Psoas muscle (tissue), 8 donors: ENCODE data around the gene CHMP6. TPM values are rescaled to one million over a fixed set of nuclear protein-coding genes. Genes with fewer than 3 reads are reported as not detected.

Experiments used
- ATAC-seq, 4 donors: fragments of 200-7000 bp; cut with Tn5 transposase; one replicate each; pipeline ENCODE4 v1.9.1; 2020; ENCODE audit warnings: moderate library complexity in 3 of 4, mild to moderate bottlenecking in 2 of 4
- DNase-seq, 2 donors: peaks; one replicate each; pipeline ENCODE4 v3.0.0-alpha.2; 2020
- H3K27ac ChIP-seq: fragments of 200-600 bp; one replicate; pipeline ENCODE4 v1.8.0; 2022
- H3K27me3 ChIP-seq, 3 donors: fragments of 200-600 bp in 1 of 3; one replicate each; pipeline versions ENCODE4 v1.6.1 to v1.8.0; 2013 to 2022; ENCODE audit warnings: low read length in 2 of 3, mild to moderate bottlenecking in 2 of 3, moderate library complexity in 1 of 3; ENCODE audit not compliant: insufficient read depth in 3 of 3
- H3K36me3 ChIP-seq, 2 donors: fragments of 200-600 bp in 1 of 2; one replicate each; pipeline versions ENCODE4 v1.6.1 to v1.8.0; 2013 to 2022; ENCODE audit warnings: low read depth in 1 of 2, mild to moderate bottlenecking in 1 of 2, moderate library complexity in 1 of 2; ENCODE audit not compliant: insufficient read depth in 1 of 2
- H3K4me1 ChIP-seq: fragments of 200-600 bp; one replicate; pipeline ENCODE4 v1.8.0; 2022
- H3K4me3 ChIP-seq: fragments of 200-600 bp; one replicate; pipeline ENCODE4 v1.8.0; 2022; ENCODE audit warnings: mild to moderate bottlenecking
- H3K9me3 ChIP-seq: fragments of 200-600 bp; one replicate; pipeline ENCODE4 v1.8.0; 2022
- WGBS, 3 donors: extraction: QIAGEN DNeasy Blood & Tissue Kit; methylation state at CpG; one replicate each; pipeline versions ENCODE4 v1.1.6 to v1.1.7; 2013; 5-methylcytosine and 5-hydroxymethylcytosine counted together
- intact Hi-C, 2 donors: fragments of 100-400 bp; cut with DNase I; formaldehyde crosslinking; loops; one replicate each; pipeline versions ENCODE4 v1.11.0 to v1.14.2; 2022
- polyA plus RNA-seq, 3 donors: library from polyadenylated mRNA; stranded (reverse); fragments of 200-250 nt; gene quantifications; one replicate each; pipeline ENCODE4 v1.2.3, GENCODE V29; 2013
- total RNA-seq, 4 donors: library from RNA; stranded (reverse); fragmentation: NEBNext Ultra II Directional in 2 of 4; extraction: Animal tissue kit (Norgen Biotek cat#: 25700) in 2 of 4; gene quantifications; one replicate each; pipeline versions ENCODE4 v1.2.1 to v1.2.4, GENCODE V29; 2021 to 2023
- TF ChIP-seq, protein P1 (sequence below): fragments of 200-600 bp; IDR thresholded peaks from one replicate; pipeline ENCODE4 v1.8.0; 2022; ENCODE audit warnings: antibody characterized with exemption
- donor health status: healthy with polysubstance abuse.
- donor health status: DM: no; HTN: no; CAD: no; lungs with moderate emphysema.
- donor health status: Bipolar disorder and iron deficiency.
- donor health status: healthy.
- donor health status: DM: yes; HTN: yes; CAD: no.
- donor health status: DM: no; HTN: no; CAD: no.
- donor health status: DM: no; HTN: no; CAD: no.
- donor health status: DM: yes; HTN: yes; CAD: no.

CHMP6 gene
- total and polyA plus RNA-seq, 7 donors, result 32.0 to 53.2 (median 36.9) TPM

DNA sequence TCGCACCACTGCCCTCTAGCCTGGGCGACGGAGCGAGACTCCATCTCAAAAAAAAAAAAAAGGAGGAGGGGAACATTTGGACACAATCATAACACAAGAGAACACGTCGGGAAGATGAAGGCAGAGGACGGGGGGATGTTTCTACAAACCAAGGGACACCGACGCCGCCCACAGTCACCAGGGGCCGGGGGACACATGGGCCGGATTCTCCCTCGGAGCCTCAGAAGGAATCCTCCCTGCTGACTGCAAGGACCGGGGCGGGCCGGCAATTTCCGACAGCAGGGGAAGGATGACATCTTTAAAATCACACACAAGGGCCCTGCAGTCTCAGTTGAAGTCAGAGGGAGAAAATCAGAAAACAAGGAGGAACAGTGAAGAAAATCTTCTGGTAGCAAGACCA is 8.1 kb upstream of the CHMP6 start:
- no peaks in the 10 kb centered on the region for H3K9me3 ChIP-seq
- H3K27ac ChIP-seq, result no peak overlapping the region
- no peak for ATAC-seq
- peaks cover 4% of the 10 kb centered on the region for H3K4me1 ChIP-seq
- 81 to 88% (median 84%) methylated on average over 17 of the region's 17 CpGs for WGBS, 3 donors
- peak; percentile 6 to 46 for DNase-seq
- TF ChIP-seq, protein P1, sequence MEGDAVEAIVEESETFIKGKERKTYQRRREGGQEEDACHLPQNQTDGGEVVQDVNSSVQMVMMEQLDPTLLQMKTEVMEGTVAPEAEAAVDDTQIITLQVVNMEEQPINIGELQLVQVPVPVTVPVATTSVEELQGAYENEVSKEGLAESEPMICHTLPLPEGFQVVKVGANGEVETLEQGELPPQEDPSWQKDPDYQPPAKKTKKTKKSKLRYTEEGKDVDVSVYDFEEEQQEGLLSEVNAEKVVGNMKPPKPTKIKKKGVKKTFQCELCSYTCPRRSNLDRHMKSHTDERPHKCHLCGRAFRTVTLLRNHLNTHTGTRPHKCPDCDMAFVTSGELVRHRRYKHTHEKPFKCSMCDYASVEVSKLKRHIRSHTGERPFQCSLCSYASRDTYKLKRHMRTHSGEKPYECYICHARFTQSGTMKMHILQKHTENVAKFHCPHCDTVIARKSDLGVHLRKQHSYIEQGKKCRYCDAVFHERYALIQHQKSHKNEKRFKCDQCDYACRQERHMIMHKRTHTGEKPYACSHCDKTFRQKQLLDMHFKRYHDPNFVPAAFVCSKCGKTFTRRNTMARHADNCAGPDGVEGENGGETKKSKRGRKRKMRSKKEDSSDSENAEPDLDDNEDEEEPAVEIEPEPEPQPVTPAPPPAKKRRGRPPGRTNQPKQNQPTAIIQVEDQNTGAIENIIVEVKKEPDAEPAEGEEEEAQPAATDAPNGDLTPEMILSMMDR, result no peak
- intact Hi-C loops, result loop anchor here in 1 of 2 donors (5.0 kb wide), 1 partner anchor 116 kb away; no protein-coding TSS in a partner anchor
- no peak overlapping the region for H3K4me3 ChIP-seq
- peaks cover 0 to 7% (median 3%) of the 10 kb centered on the region in 3 donors for H3K27me3 ChIP-seq
- H3K36me3 ChIP-seq, result no peaks in the 10 kb centered on the region

DNA sequence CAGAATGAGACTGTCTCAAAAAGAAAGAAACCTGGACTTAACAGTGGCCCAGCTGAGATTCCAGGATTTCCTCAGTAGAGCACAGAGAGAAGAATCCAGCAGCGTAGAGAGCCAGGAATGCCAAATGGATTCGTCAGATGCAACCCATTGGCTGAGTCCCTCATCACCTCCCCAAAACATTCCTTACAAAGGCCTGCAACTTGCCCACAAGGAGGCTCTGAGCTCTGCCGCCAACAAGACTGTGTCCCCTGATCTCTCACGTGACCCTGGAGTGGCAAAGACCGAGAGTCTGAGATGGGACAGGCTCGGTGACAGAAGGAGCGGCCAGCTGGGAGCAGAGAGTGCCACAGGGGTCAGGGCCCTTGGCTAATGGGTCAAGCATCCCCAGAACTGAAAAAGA is 6.9 kb upstream of the CHMP6 start:
- intact Hi-C loops, result loop anchor here in 1 of 2 donors (5.0 kb wide), 1 partner anchor 117 kb away; no protein-coding TSS in a partner anchor
- TF ChIP-seq, protein P1, result no peak
- ATAC-seq (peak; percentile 16 to 49 (median 38)), DNase-seq (peak; percentile 28 to 48)
- Histone ChIP-seq H3K9me3 (no peaks in the 10 kb centered on the region), H3K27ac (no peak overlapping the region), H3K36me3 (no peaks in the 10 kb centered on the region), H3K4me1 (peaks cover 8% of the 10 kb centered on the region), H3K27me3 (peaks cover 0 to 5% (median 3%) of the 10 kb centered on the region in 3 donors), H3K4me3 (no peak overlapping the region)
- 30 to 41% (median 37%) methylated on average over 7 of the region's 7 CpGs for WGBS, 3 donors

DNA sequence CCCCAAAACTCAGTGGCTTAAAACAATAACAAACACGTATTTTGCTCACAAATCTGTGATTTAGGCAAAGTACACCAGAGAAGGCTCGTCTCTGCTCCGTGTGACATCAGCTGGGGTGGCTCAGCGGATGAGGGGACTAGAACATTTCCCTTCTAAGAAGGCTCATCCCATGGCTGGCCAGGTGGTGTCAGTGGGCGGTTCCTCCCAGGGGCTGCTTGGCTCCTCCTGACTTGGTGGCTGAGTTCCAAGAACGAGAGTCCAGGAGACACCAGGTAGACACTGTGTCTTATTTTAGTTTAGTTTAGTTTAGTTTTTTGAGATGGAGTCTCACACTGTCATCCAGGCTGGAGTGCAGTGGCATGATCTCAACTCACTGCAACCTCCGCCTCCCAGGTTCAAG is 5.6 kb upstream of the CHMP6 start:
- intact Hi-C loops, result no loop called here
- H3K9me3 ChIP-seq, result no peaks in the 10 kb centered on the region
- TF ChIP-seq, protein P1, result no peak
- H3K4me3 ChIP-seq, result no peak overlapping the region
- H3K4me1 ChIP-seq, result peaks cover 8% of the 10 kb centered on the region
- WGBS, 3 donors, result 87 to 92% (median 89%) methylated on average over 7 of the region's 7 CpGs
- ATAC-seq, result no peak
- peaks cover 0 to 3% (median 0%) of the 10 kb centered on the region in 3 donors for H3K27me3 ChIP-seq
- no peaks in the 10 kb centered on the region for H3K36me3 ChIP-seq
- DNase-seq, result no peak
- H3K27ac ChIP-seq, result no peak overlapping the region

DNA sequence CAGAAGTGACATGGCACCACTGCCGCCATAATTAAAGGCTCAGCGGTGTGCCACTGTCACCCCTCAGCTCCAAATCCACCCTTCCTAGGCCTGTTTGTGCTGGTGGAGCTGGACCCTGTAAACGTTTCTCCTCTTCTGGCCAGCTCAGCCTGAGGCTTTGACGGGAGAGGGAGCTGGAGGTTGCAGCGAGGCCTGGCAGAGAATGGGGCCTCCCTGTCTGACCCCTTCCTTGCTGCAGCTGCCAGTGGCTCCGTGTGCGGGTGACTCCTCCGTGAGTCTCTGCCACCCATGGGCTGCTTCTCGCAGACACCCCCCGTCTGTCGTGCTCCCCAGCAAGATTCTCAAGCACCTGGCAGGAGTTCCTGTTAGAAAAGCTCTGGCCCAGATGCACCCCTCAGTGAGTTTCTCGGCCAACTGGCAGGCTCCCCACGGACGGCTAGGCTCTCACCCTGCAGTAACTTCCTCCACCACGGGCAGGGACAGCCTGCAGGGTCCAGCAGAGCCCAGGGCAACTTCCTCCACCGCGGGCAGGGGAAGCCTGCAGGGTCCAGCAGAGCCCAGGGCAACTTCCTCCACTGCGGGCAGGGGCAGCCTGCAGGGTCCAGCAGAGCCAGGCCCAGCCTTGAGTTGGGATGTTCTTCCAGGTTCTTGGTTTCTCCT is 4.7 kb upstream of the CHMP6 start:
- Histone ChIP-seq H3K4me3 (no peak overlapping the region), H3K4me1 (peaks cover 8% of the 10 kb centered on the region), H3K27me3 (no peaks in the 10 kb centered on the region), H3K36me3 (no peaks in the 10 kb centered on the region), H3K9me3 (no peaks in the 10 kb centered on the region), H3K27ac (no peak overlapping the region)
- TF ChIP-seq, protein P1, result no peak
- peak in 1 of 2 donors; percentile 69 for DNase-seq
- no peak for ATAC-seq
- 45 to 59% (median 47%) methylated on average over 18 of the region's 18 CpGs for WGBS, 3 donors
- intact Hi-C loops, result no loop called here
